SK-N-SH treated with all-trans-retinoic acid at 6 μM for 48 hours (cell line): ENCODE measurements around the gene CHID1.

ENCODE experiments used
- ATAC-seq: fragments of 200-7000 bp; cut with Tn5 transposase; 3 replicates; pipeline ENCODE4 v1.9.1; 2020; ENCODE audit warnings: mild to moderate bottlenecking, moderate library complexity
- ARNTL ChIP-seq: fragments of 450-650 bp; formaldehyde crosslinking; IDR thresholded peaks from 2 replicates; pipeline ENCODE4 v1.5.0; 2020; ENCODE audit warnings: low read depth, mild to moderate bottlenecking, moderate library complexity, borderline replicate concordance
- CSDC2 ChIP-seq: fragments of 250-450 bp; sonication (Bioruptor Pico); IDR thresholded peaks from 2 replicates; pipeline ENCODE4 v1.5.0; 2020; ENCODE audit warnings: mild to moderate bottlenecking, moderate library complexity
- ESRRG ChIP-seq: fragments of 250-450 bp; sonication (Bioruptor Pico); IDR thresholded peaks from 2 replicates; pipeline ENCODE4 v1.6.1; 2021; ENCODE audit warnings: mild to moderate bottlenecking
- GLIS3 ChIP-seq: fragments of 250-450 bp; sonication (Bioruptor Pico); IDR thresholded peaks from 2 replicates; pipeline ENCODE4 v1.5.0; 2020; ENCODE audit warnings: mild to moderate bottlenecking, moderate library complexity
- ISL1 ChIP-seq: fragments of 250-450 bp; sonication (Bioruptor Pico); IDR thresholded peaks from 2 replicates; pipeline ENCODE4 v2.1.2; 2022; ENCODE audit warnings: mild to moderate bottlenecking, moderate library complexity
- OSR1 ChIP-seq: fragments of 250-450 bp; sonication (Bioruptor Pico); IDR thresholded peaks from 2 replicates; pipeline ENCODE4 v1.8.0; 2022; ENCODE audit warnings: moderate library complexity, mild to moderate bottlenecking, inconsistent platforms
- PPARA ChIP-seq: fragments of 250-450 bp; sonication (Bioruptor Pico); IDR thresholded peaks from 2 replicates; pipeline ENCODE4 v1.5.0; 2020; ENCODE audit warnings: mild to moderate bottlenecking, borderline replicate concordance
- SNAI2 ChIP-seq: fragments of 250-450 bp; sonication (Bioruptor Pico); IDR thresholded peaks from 2 replicates; pipeline ENCODE4 v1.5.0; 2020; ENCODE audit warnings: mild to moderate bottlenecking, moderate library complexity
- TCF4 ChIP-seq: fragments of 250-450 bp; sonication (Bioruptor Pico); IDR thresholded peaks from 2 replicates; pipeline ENCODE4 v1.8.0; 2021; ENCODE audit warnings: mild to moderate bottlenecking, moderate library complexity, borderline replicate concordance
- TOX ChIP-seq: fragments of 250-450 bp; sonication (Bioruptor Pico); IDR thresholded peaks from 2 replicates; pipeline ENCODE4 v1.8.0; 2021; ENCODE audit warnings: mild to moderate bottlenecking, moderate library complexity, borderline replicate concordance
- ZC3H10 ChIP-seq: fragments of 250-450 bp; sonication (Bioruptor Pico); IDR thresholded peaks from 2 replicates; pipeline ENCODE4 v1.5.1; 2021; ENCODE audit warnings: mild to moderate bottlenecking, moderate library complexity
- ZNF70 ChIP-seq: fragments of 450-650 bp; formaldehyde crosslinking; IDR thresholded peaks from 2 replicates; pipeline ENCODE4 v1.5.0; 2020; ENCODE audit warnings: mild to moderate bottlenecking, moderate library complexity
- TF ChIP-seq, protein P1 (sequence below): fragments of 250-450 bp; sonication (Bioruptor Pico); IDR thresholded peaks from 2 replicates; pipeline ENCODE4 v1.5.0; 2020; ENCODE audit warnings: mild to moderate bottlenecking, moderate library complexity
- TF ChIP-seq, protein P2 (sequence below): fragments of 250-450 bp; sonication (Bioruptor Pico); IDR thresholded peaks from 2 replicates; pipeline ENCODE4 v1.8.0; 2021; ENCODE audit warnings: low read depth, mild to moderate bottlenecking, moderate library complexity, borderline replicate concordance
- TF ChIP-seq, protein P3 (sequence below): fragments of 250-450 bp; sonication (Bioruptor Pico); IDR thresholded peaks from 2 replicates; pipeline ENCODE4 v1.8.0; 2020; ENCODE audit warnings: mild to moderate bottlenecking, moderate library complexity, borderline replicate concordance
- TF ChIP-seq, protein P4 (sequence below): fragments of 250-450 bp; sonication (Bioruptor Pico); IDR thresholded peaks from 2 replicates; pipeline ENCODE4 v1.5.1; 2020; ENCODE audit warnings: low read depth, mild to moderate bottlenecking, moderate library complexity
- TF ChIP-seq, protein P5 (sequence below): fragments of 250-450 bp; sonication (Bioruptor Pico); IDR thresholded peaks from 2 replicates; pipeline ENCODE4 v1.5.1; 2021; ENCODE audit warnings: mild to moderate bottlenecking, moderate library complexity

Gene CHID1

DNA sequence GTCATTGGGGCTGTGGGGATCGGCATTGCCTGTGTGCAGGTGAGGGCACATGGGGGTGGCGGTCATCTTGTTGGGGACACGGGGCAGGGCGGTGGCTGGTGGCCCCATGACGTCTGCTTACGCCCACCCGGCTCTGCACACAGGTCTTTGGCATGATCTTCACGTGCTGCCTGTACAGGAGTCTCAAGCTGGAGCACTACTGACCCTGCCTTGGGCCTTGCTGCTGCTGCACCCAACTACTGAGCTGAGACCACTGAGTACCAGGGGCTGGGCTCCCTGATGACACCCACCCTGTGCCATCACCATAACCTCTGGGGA, 72.7 kb downstream of the CHID1 start (continued):
- TF ChIP-seq, protein P1, sequence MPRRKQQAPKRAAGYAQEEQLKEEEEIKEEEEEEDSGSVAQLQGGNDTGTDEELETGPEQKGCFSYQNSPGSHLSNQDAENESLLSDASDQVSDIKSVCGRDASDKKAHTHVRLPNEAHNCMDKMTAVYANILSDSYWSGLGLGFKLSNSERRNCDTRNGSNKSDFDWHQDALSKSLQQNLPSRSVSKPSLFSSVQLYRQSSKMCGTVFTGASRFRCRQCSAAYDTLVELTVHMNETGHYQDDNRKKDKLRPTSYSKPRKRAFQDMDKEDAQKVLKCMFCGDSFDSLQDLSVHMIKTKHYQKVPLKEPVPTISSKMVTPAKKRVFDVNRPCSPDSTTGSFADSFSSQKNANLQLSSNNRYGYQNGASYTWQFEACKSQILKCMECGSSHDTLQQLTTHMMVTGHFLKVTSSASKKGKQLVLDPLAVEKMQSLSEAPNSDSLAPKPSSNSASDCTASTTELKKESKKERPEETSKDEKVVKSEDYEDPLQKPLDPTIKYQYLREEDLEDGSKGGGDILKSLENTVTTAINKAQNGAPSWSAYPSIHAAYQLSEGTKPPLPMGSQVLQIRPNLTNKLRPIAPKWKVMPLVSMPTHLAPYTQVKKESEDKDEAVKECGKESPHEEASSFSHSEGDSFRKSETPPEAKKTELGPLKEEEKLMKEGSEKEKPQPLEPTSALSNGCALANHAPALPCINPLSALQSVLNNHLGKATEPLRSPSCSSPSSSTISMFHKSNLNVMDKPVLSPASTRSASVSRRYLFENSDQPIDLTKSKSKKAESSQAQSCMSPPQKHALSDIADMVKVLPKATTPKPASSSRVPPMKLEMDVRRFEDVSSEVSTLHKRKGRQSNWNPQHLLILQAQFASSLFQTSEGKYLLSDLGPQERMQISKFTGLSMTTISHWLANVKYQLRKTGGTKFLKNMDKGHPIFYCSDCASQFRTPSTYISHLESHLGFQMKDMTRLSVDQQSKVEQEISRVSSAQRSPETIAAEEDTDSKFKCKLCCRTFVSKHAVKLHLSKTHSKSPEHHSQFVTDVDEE (CRISPR knock-in tag): no peak

DNA sequence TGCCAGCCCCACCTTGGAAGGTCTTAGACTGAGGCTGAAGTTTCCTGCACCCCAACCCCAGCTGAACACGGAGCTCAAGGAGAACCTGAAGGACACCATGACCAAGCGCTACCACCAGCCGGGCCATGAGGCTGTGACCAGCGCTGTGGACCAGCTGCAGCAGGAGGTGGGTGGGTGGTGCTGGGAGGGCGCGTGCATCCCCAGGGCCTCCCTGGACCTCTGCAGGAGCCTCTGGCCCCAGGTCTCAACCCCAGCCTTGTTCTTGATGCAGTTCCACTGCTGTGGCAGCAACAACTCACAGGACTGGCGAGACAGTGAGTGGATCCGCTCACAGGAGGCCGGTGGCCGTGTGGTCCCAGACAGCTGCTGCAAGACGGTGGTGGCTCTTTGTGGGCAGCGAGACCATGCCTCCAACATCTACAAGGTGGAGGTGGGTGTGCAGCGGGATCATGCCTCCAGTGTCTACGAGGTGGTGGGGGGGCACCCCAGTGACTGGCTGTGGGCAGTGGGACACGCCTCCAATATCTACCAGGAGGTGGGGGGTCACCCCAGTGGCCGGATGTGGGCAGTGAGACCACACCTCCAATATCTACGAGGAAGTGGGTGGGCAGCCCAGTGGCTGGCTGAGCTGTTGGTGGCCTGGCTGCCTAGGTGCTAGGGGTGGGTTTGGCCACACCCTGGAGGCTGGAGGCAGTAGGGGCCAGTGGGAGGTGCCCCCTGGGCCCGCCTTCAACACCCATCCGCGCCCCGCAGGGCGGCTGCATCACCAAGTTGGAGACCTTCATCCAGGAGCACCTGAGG, 73.2 kb downstream of the CHID1 start:
- ATAC-seq: no peak
- TF ChIP-seq, protein P2, sequence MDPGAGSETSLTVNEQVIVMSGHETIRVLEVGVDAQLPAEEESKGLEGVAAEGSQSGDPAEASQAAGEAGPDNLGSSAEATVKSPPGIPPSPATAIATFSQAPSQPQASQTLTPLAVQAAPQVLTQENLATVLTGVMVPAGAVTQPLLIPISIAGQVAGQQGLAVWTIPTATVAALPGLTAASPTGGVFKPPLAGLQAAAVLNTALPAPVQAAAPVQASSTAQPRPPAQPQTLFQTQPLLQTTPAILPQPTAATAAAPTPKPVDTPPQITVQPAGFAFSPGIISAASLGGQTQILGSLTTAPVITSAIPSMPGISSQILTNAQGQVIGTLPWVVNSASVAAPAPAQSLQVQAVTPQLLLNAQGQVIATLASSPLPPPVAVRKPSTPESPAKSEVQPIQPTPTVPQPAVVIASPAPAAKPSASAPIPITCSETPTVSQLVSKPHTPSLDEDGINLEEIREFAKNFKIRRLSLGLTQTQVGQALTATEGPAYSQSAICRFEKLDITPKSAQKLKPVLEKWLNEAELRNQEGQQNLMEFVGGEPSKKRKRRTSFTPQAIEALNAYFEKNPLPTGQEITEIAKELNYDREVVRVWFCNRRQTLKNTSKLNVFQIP: no peak
- TF ChIP-seq TOX (CRISPR knock-in tag) (no peak), PPARA (no peak), CSDC2 (CRISPR knock-in tag) (no peak), GLIS3 (CRISPR knock-in tag) (no peak), ZC3H10 (no peak), TCF4 (no peak), OSR1 (CRISPR knock-in tag) (no peak), ARNTL (CRISPR knock-in tag) (no peak), SNAI2 (CRISPR knock-in tag) (no peak), ZNF70 (CRISPR knock-in tag) (no peak), ESRRG (no peak)
- TF ChIP-seq, protein P3, sequence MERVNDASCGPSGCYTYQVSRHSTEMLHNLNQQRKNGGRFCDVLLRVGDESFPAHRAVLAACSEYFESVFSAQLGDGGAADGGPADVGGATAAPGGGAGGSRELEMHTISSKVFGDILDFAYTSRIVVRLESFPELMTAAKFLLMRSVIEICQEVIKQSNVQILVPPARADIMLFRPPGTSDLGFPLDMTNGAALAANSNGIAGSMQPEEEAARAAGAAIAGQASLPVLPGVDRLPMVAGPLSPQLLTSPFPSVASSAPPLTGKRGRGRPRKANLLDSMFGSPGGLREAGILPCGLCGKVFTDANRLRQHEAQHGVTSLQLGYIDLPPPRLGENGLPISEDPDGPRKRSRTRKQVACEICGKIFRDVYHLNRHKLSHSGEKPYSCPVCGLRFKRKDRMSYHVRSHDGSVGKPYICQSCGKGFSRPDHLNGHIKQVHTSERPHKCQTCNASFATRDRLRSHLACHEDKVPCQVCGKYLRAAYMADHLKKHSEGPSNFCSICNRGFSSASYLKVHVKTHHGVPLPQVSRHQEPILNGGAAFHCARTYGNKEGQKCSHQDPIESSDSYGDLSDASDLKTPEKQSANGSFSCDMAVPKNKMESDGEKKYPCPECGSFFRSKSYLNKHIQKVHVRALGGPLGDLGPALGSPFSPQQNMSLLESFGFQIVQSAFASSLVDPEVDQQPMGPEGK (CRISPR knock-in tag): no peak
- TF ChIP-seq, protein P4, sequence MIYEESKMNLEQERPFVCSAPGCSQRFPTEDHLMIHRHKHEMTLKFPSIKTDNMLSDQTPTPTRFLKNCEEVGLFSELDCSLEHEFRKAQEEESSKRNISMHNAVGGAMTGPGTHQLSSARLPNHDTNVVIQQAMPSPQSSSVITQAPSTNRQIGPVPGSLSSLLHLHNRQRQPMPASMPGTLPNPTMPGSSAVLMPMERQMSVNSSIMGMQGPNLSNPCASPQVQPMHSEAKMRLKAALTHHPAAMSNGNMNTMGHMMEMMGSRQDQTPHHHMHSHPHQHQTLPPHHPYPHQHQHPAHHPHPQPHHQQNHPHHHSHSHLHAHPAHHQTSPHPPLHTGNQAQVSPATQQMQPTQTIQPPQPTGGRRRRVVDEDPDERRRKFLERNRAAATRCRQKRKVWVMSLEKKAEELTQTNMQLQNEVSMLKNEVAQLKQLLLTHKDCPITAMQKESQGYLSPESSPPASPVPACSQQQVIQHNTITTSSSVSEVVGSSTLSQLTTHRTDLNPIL (CRISPR knock-in tag): no peak
- TF ChIP-seq, protein P5, sequence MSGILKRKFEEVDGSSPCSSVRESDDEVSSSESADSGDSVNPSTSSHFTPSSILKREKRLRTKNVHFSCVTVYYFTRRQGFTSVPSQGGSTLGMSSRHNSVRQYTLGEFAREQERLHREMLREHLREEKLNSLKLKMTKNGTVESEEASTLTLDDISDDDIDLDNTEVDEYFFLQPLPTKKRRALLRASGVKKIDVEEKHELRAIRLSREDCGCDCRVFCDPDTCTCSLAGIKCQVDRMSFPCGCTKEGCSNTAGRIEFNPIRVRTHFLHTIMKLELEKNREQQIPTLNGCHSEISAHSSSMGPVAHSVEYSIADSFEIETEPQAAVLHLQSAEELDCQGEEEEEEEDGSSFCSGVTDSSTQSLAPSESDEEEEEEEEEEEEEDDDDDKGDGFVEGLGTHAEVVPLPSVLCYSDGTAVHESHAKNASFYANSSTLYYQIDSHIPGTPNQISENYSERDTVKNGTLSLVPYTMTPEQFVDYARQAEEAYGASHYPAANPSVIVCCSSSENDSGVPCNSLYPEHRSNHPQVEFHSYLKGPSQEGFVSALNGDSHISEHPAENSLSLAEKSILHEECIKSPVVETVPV (CRISPR knock-in tag): no peak
- TF ChIP-seq, protein P1 (CRISPR knock-in tag): no peak
- TF ChIP-seq, all 23 proteins: peak for 0

DNA sequence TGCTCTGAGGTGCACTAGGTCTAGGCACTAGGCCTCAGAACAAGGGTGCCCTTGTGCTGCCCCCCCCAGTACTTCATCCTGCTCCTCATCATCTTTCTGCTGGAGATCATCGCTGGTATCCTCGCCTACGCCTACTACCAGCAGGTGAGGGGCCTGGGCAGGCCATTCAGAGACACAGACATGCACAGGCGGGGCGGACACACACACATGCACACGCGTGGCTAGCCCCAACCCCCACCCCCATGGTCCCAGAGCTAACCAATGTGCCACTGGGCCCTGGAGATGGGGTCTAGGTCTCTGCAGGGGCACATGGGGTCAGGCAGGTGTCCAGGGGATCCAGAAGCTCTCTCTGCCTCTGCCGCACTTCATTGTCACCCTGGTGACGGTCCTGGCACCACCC, 73.9 kb downstream of the CHID1 start:
- TF ChIP-seq, protein P1 (CRISPR knock-in tag): no peak
- no peak for TF ChIP-seq ZC3H10
- no peak for TF ChIP-seq ISL1 (CRISPR knock-in tag)
- no peak for TF ChIP-seq ZNF70 (CRISPR knock-in tag)
- TF ChIP-seq, all 23 proteins: peak for 0
- ATAC-seq: no peak
